Nephron (organoid): Measurements from ENCODE around the gene LIPG.

Experiments
- H3K27ac Mint-ChIP-seq, 3 experiments: 2 replicates each; pipeline ENCODE4 v1.8.0; 2020; ENCODE audit warnings: mixed read lengths in 3 of 3, mild to moderate bottlenecking in 2 of 3, moderate library complexity in 1 of 3
- H3K27me3 Mint-ChIP-seq: 2 replicates; pipeline ENCODE4 v1.8.0; 2021; ENCODE audit warnings: low read depth, mild to moderate bottlenecking, moderate library complexity, mixed read lengths
- H3K36me3 Mint-ChIP-seq: 2 replicates; pipeline ENCODE4 v1.8.0; 2020; ENCODE audit warnings: low read depth, mixed read lengths
- H3K4me1 Mint-ChIP-seq: 2 replicates; pipeline ENCODE4 v1.8.0; 2020; ENCODE audit warnings: mixed read lengths
- H3K4me3 Mint-ChIP-seq, 3 experiments: 2 replicates each; pipeline ENCODE4 v1.8.0; 2020; ENCODE audit warnings: mild to moderate bottlenecking in 3 of 3, mixed read lengths in 3 of 3, moderate library complexity in 2 of 3
- H3K9me3 Mint-ChIP-seq: 2 replicates; pipeline ENCODE4 v1.8.0; 2020; ENCODE audit warnings: mixed read lengths
- TF ChIP-seq, protein P1 (sequence below), 3 experiments: fragments of 200-600 bp; sonication (generic); IDR thresholded peaks; one replicate each; pipeline ENCODE4 v1.5.0; 2021; ENCODE audit warnings: antibody characterized with exemption in 3 of 3; ENCODE audit not compliant: unreplicated experiment in 3 of 3

LIPG gene

DNA sequence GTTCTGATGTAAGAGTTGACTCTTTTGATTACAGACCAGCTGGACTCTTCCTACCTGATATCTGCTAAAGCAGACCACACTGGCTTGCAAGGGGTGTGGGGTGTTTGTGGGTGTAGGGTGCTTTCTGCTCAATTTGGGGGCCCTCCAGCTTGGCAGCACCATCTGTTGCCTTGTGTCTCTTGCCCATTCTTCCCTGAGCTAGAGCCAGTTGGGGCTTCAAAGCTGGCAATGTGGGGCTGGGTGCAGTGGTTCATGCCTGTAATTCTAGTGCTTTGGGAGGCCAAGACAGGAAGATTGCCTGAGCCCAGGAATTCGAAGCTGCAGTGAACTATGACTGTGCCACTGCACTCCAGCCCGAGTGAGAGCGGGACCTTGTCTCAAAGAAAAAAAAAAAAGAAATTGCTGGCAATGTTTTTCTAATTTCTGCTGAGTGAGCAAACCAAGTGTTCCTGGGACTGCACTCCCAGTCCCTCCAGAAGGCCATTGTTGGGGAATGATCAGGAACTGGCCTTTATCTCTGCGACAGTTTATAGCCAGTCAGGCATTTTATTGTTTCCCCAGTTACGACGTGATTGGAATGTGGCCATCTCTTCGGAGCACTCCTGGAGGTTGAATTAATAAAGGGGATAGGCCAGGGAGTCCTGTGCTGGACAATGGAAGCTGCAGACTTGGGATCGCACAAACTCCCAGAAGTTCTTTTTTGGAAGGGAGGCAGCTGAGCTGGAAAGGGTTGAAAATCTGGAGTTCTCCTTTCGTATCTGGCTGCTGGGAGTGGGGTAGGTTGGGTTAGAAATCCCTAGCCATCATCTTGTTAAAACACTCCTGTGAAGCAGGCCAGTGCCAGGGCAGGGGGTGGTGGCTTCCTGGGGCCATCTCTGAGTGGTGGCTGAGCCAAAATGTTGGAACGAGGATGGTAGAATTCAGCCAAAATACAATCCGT lies 57.2 kb downstream of the LIPG start:
- Mint-ChIP-seq H3K27me3 (peaks cover 5% of the 10 kb centered on the region), H3K36me3 (no peaks in the 10 kb centered on the region), H3K4me1 (peaks cover 33% of the 10 kb centered on the region), H3K9me3 (no peaks in the 10 kb centered on the region), H3K4me3 (peak overlapping the region in 1 of 3 experiments; percentile 3), H3K27ac (peak overlapping the region; percentile 93 to 96 (median 95))
- TF ChIP-seq, protein P1, sequence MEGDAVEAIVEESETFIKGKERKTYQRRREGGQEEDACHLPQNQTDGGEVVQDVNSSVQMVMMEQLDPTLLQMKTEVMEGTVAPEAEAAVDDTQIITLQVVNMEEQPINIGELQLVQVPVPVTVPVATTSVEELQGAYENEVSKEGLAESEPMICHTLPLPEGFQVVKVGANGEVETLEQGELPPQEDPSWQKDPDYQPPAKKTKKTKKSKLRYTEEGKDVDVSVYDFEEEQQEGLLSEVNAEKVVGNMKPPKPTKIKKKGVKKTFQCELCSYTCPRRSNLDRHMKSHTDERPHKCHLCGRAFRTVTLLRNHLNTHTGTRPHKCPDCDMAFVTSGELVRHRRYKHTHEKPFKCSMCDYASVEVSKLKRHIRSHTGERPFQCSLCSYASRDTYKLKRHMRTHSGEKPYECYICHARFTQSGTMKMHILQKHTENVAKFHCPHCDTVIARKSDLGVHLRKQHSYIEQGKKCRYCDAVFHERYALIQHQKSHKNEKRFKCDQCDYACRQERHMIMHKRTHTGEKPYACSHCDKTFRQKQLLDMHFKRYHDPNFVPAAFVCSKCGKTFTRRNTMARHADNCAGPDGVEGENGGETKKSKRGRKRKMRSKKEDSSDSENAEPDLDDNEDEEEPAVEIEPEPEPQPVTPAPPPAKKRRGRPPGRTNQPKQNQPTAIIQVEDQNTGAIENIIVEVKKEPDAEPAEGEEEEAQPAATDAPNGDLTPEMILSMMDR (IDR thresholded peaks at IDR 0.05; ENCODE audit: unreplicated experiment in 3 of 3), result no peak

DNA sequence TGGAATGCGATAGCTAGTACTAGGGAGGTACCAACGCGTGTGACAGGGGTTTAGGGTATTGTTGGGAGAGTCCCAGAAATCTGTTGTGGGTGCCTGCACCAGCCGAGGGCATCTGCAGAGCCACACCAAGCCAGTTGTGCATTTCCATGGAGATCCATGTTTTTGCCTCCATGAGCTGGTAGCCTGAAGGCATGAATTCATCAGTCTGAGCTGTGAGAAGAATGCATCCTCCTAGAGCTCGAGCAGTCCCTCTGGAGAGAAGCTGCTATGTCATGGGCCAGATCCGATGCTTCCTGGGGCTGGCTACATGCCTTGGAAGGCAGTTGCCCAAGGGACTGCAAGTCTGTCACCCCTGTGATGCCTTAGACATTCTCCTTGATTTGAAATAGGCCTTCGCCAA lies 57.9 kb downstream of the LIPG start:
- H3K36me3 Mint-ChIP-seq, result no peaks in the 10 kb centered on the region
- no peaks in the 10 kb centered on the region for H3K9me3 Mint-ChIP-seq
- peaks cover 35% of the 10 kb centered on the region for H3K4me1 Mint-ChIP-seq
- H3K4me3 Mint-ChIP-seq, result no peak overlapping the region
- H3K27me3 Mint-ChIP-seq, result peaks cover 3% of the 10 kb centered on the region
- peak overlapping the region; percentile 93 to 96 (median 95) for H3K27ac Mint-ChIP-seq
- TF ChIP-seq, protein P1 (IDR thresholded peaks at IDR 0.05; ENCODE audit: unreplicated experiment in 3 of 3), result no peak

DNA sequence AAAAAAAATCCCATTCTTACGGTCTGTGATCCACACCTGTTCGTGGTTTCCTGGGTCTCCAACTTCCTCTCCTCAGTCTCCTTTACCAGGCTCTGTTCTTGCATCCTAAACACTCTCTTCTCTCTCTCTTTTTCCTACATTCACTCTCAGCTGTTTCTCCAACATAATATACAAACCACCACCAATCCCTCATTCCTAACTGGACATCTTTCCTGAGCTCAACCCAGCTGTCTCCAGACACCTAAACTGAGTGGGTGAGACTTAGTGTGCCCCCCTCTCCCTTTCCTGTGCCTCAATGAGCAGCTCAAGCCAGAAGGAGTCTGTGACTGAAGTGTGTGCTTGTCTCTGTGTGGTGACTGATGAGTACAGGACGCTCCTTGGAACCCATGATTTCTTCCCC lies 59.4 kb downstream of the LIPG start:
- H3K9me3 Mint-ChIP-seq, result no peaks in the 10 kb centered on the region
- H3K27me3 Mint-ChIP-seq, result peaks cover 6% of the 10 kb centered on the region
- no peaks in the 10 kb centered on the region for H3K36me3 Mint-ChIP-seq
- TF ChIP-seq, protein P1 (IDR thresholded peaks at IDR 0.05; ENCODE audit: unreplicated experiment in 3 of 3), result no peak
- H3K4me1 Mint-ChIP-seq, result peaks cover 48% of the 10 kb centered on the region
- peak overlapping the region; percentile 1 to 27 (median 20) for H3K27ac Mint-ChIP-seq
- H3K4me3 Mint-ChIP-seq, result peak overlapping the region in 1 of 3 experiments; percentile 1

DNA sequence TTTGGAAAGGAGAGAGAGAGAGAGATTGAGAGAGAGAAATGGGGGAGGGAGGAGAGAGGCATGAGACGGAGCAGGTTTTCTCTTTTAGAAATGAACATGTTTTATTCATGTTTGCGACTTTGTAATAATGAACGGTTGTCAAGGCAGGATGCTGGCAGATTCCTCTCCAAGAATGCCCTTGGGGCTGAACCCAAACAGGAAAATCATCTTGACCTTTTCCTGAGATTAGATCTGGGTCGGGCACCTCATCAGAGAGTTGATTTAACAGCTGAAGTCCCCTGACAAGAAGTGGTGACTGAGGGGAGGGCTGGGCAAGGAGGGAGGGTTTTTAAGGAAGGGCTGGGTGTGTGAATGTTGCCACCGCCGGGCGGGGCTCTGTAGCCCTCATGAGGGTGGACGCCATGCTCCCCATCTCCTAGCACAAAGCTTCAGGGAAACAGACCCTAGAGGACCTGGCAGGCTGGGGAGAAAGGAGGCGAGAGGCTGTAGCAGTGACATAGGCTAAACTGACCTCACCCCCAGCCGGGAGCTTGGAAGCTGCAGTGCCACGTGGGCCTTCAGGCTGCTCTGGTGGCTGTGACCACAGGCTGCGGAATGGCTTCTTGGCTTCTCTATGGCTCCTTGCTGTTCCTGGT lies 60.0 kb downstream of the LIPG start:
- Mint-ChIP-seq H3K27me3 (peaks cover 6% of the 10 kb centered on the region), H3K36me3 (no peaks in the 10 kb centered on the region), H3K4me3 (no peak overlapping the region), H3K27ac (peak overlapping the region; percentile 1 to 27 (median 20)), H3K4me1 (peaks cover 48% of the 10 kb centered on the region), H3K9me3 (no peaks in the 10 kb centered on the region)
- TF ChIP-seq, protein P1 (IDR thresholded peaks at IDR 0.05; ENCODE audit: unreplicated experiment in 3 of 3), result no peak

DNA sequence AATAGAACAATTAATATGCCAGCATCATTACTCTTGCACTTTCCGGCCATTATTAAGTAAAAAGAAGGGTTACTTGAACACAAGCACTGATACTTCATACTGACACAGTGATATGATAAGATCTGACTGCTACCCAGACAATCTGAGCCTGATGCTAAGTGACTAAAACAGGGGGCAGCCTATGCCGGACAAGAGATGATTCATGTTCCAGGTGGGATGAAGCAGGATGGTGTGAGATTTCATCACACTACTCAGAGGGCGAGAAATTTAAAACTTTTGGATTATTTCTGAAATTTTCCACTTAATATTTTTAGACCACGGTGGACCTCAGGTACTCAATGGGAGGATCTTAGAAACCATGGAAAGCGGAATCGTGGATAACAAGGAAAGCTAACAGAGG lies 61.7 kb downstream of the LIPG start:
- Mint-ChIP-seq H3K9me3 (no peaks in the 10 kb centered on the region), H3K27me3 (peaks cover 6% of the 10 kb centered on the region), H3K4me1 (peaks cover 52% of the 10 kb centered on the region), H3K36me3 (no peaks in the 10 kb centered on the region), H3K27ac (no peak overlapping the region), H3K4me3 (no peak overlapping the region)
- TF ChIP-seq, protein P1 (IDR thresholded peaks at IDR 0.05; ENCODE audit: unreplicated experiment in 3 of 3), result no peak
